ENCODE measurements around the gene RBM3.

DNA sequence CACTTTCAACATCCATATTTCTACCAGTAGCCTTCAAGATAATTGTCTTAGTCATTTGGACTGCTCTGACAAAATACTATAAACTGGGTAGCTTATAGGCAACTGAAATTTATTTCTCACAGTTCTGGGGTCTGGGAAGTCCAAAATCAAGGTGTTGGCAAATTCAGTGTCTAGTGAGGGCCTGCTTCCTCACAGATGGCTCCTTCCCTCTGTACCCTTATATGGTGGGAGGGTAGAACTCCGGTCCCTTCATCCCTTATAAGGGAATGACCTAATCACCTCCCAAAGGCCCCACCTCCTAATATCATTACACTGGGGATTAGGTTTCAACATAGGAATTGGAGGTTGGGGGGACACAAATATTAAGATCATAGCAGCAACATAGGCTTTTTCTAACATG lies 42.1 kb upstream of the RBM3 start:
- TF ChIP-seq EZH2 (IDR thresholded peaks at IDR 0.05) (no peak), EZH2phosphoT487 (IDR thresholded peaks at IDR 0.05) (no peak)
- TF ChIP-seq, protein P1, sequence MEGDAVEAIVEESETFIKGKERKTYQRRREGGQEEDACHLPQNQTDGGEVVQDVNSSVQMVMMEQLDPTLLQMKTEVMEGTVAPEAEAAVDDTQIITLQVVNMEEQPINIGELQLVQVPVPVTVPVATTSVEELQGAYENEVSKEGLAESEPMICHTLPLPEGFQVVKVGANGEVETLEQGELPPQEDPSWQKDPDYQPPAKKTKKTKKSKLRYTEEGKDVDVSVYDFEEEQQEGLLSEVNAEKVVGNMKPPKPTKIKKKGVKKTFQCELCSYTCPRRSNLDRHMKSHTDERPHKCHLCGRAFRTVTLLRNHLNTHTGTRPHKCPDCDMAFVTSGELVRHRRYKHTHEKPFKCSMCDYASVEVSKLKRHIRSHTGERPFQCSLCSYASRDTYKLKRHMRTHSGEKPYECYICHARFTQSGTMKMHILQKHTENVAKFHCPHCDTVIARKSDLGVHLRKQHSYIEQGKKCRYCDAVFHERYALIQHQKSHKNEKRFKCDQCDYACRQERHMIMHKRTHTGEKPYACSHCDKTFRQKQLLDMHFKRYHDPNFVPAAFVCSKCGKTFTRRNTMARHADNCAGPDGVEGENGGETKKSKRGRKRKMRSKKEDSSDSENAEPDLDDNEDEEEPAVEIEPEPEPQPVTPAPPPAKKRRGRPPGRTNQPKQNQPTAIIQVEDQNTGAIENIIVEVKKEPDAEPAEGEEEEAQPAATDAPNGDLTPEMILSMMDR (IDR thresholded peaks at IDR 0.05) = no peak

All from neural progenitor cell (in vitro differentiated cells).